ENCODE measurements around the gene ZC3H12A. TPM values are rescaled to one million over a fixed set of nuclear protein-coding genes. Genes with fewer than 3 reads are reported as not detected.

The ZC3H12A gene
- total RNA-seq: 3.9 and 5.6 TPM in 2 replicates

GRCh38 chr1:37474046-37474696 is at the start of gene ZC3H12A:
ZC3H12A (plus strand) TSS chr1:37474580; CDS start chr1:37475497, 917 bp downstream.

GRCh38 chr1:37514350-37515184 is 40.2 kb downstream of the ZC3H12A start, which contains the start of gene MEAF6:
MEAF6 (minus strand) TSS chr1:37514766; CDS start chr1:37514746, 20 bp downstream.

Other genes with a start within 250 kb of the ZC3H12A start
- gene MEAF6, start 40.2 kb downstream of the ZC3H12A start, total RNA-seq: 57.5 and 72.0 TPM in 2 replicates
- gene SNIP1, start 79.7 kb downstream of the ZC3H12A start, total RNA-seq: 13.1 and 14.0 TPM in 2 replicates
- gene DNALI1, start 82.4 kb downstream of the ZC3H12A start, total RNA-seq: 0.65 and 1.2 TPM in 2 replicates
- 73.7 and 81.5 TPM in 2 replicates for gene GNL2, start 121.4 kb downstream of the ZC3H12A start, total RNA-seq
- not detected in 2 replicates for gene RSPO1, start 160.3 kb downstream of the ZC3H12A start, total RNA-seq
- gene CDCA8, start 217.9 kb downstream of the ZC3H12A start, total RNA-seq: 12.0 and 15.3 TPM in 2 replicates

Data from epithelial cell of umbilical artery (primary cell).